SK-N-SH treated with all-trans-retinoic acid at 6 μM for 48 hours (cell line): ENCODE data around the gene RMND5A.

Source experiments
- CSDC2 ChIP-seq: fragments of 250-450 bp; sonication (Bioruptor Pico); IDR thresholded peaks from 2 replicates; pipeline ENCODE4 v1.5.0; 2020; ENCODE audit warnings: mild to moderate bottlenecking, moderate library complexity
- ESRRG ChIP-seq: fragments of 250-450 bp; sonication (Bioruptor Pico); IDR thresholded peaks from 2 replicates; pipeline ENCODE4 v1.6.1; 2021; ENCODE audit warnings: mild to moderate bottlenecking
- TOX ChIP-seq: fragments of 250-450 bp; sonication (Bioruptor Pico); IDR thresholded peaks from 2 replicates; pipeline ENCODE4 v1.8.0; 2021; ENCODE audit warnings: mild to moderate bottlenecking, moderate library complexity, borderline replicate concordance
- ZFP3 ChIP-seq: fragments of 250-450 bp; sonication (Bioruptor Pico); IDR thresholded peaks from 2 replicates; pipeline ENCODE4 v1.5.0; 2020; ENCODE audit warnings: mild to moderate bottlenecking, moderate library complexity
- ZFP30 ChIP-seq: fragments of 450-650 bp; formaldehyde crosslinking; IDR thresholded peaks from 2 replicates; pipeline ENCODE4 v1.5.0; 2022; ENCODE audit warnings: mild to moderate bottlenecking, moderate library complexity
- ZNF8 ChIP-seq: fragments of 450-650 bp; formaldehyde crosslinking; IDR thresholded peaks from 2 replicates; pipeline ENCODE4 v1.5.0; 2020; ENCODE audit warnings: mild to moderate bottlenecking, moderate library complexity

DNA sequence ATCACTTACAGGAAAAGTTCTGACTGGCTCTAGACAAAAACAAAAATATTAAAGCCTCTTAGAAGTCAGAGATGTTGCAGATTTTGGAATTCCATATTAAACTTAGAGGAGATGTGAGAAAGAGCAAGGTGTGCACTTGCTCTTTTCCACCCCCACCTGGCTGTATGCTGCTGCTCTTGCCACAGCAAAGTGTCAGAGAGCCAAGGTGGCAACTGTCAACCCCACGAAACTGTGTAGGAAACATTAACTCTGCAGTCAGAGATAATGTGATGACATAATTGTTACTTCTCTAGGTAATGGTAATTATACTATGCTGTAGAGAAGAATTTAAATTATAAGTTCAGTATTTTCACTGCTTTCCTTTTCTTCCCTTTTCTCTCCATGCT, 45.2 kb downstream of the RMND5A start:
- no peak for TF ChIP-seq TOX (CRISPR knock-in tag)
- no peak for TF ChIP-seq ZFP3
- no peak for TF ChIP-seq ESRRG (CRISPR knock-in tag)
- no peak for TF ChIP-seq ZNF8 (CRISPR knock-in tag)
- no peak for TF ChIP-seq CSDC2
- no peak for TF ChIP-seq ZFP30 (CRISPR knock-in tag)
